GM21447 (cell line): ENCODE data around the gene RIPK4.

Experiments
- ATAC-seq: cut with Tn5 transposase; IDR thresholded peaks from one replicate; pipeline ENCODE4 v1.9.1; 2021; ENCODE audit not compliant: unreplicated experiment

The RIPK4 gene

DNA sequence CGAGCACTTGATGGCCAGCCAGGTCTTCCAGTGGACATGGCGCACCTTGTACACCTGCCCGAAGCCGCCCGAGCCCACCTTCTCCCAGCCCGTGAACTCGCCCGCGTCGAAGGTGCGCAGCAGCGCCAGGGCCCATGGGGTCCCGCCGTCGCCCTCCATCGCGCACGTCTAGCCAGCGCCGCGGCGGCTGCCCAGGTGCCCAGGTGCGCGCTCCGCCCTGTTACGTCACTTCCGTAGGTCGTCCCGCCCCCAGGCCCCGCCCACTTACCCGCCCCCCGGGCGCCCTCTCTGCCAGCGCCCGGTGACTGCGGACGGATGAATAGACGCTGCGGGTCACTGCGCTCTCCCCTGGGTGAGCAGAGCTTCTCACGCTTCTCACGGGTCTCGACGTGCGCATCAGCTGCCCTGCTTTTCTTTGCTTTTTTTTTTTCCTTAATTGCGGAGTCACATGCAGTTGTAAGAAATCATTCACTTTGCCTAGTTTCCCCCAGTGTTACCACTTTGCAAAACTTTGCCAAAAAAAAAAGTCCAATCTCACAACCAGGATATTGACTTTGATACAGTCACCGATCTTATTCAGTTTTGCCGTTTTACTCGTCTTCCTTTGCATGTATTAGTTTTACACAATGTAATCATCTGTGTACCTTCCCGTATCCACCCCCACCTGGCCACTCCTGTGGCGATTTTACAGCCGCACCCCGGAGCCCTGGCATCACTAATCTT lies at the start of gene RIPK4:
TSS of gene RIPK4 (minus strand) at position 170 of the 723 bp plus-strand sequence. CDS start at position 159, 11 bp downstream.
- no peak for ATAC-seq

DNA sequence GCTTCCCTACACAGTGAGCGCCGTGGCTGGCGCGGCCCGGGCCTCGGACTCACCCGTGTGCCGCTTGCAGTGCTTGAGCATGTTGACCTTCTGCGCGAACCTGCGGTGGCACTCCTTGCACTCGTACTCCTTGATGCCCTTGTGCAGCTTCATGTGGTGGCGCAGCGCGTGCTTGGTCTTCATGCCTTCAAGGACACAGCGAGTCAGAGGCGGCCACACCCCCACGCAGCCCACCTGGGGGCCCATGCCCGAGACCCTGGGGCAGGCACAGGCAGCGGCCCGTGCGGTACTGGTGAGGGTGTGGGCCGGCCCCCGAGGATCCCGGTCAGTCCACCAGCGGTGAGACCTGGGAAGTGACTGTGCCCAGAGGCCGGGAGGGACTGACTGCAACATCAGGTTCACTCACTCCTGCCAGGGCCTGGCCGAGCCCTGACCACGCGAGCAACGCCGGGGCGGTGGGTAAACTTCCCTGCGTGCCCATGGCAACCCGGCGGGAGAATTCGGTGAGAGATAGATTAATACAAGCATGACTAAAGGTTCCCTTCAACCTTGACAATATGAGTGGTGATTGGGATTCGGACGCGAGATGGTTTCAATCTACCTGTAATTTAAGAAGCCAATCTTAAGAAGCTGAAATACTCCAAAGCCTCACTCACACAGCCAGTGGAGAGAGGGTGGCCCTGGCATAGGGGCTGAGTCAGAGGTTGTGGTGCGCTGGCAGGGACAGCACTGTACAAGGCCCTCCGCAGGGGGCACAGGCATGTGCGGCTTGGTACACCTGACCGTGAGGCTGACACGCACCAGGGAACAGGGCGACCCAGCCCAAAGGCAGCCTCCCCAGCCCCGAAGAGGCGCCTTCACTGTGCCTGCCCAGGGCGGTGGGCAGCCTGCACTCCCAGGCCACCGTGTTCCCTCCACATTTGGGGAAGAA lies 49.1 kb upstream of the RIPK4 start:
- ATAC-seq = no peak

DNA sequence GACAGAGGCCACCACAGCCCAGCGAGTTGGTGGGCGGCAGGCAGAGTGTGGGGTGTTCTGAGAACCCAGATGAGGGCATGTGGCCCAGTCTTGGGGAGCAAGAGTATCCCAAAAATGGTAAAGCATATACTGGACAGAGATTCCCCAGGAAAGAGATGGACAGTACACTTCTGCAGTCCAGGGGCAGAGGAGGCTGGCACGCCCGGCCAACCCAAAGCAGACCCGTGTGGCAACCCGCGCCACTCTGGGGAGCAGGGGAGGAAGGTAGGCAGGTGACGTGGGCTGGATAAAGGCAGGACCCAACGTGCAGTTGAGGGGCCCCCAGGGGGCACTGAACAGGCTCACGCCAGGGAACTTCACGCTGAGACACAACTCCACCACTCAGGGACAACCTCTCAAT lies 46.4 kb upstream of the RIPK4 start:
- no peak for ATAC-seq

DNA sequence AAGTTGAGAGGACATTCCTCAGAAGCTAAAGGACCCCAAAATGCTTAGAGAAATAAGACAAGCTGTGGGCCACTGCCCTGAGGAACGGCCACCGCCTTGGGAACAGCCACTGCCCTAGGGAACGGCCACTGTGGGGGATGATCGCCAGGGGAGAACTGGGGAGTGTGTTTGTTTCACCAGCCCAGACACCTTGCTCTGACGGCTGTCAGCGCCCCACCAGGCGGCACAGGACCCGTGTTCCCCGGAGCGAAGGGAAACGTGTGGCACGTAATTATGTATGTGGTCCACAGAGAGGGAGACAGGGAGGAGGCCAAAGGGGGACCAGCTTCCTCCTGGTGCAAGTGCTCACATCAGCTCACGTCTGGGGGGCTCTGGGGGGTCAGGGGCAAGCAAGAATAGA lies 45.8 kb upstream of the RIPK4 start:
- no peak for ATAC-seq

DNA sequence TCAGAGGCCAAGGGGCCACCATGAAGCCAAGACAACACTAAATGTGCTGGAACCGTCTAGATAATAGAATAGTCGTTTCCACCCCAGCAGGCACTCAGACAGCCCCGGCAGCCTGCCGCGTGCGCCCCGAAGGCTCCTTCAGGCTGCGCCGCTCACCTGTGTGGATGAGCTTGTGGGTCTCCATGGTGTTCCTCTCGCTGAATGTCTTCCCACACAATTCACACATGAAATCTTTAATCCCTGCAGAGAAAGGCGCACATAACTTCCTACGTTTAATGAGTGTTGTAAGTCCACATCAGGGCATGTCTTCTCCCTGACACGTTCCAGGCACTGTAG lies 43.7 kb upstream of the RIPK4 start:
- no peak for ATAC-seq

GRCh38 chr21:41809891-41810596 lies 43.2 kb upstream of the RIPK4 start:
- no peak for ATAC-seq

DNA sequence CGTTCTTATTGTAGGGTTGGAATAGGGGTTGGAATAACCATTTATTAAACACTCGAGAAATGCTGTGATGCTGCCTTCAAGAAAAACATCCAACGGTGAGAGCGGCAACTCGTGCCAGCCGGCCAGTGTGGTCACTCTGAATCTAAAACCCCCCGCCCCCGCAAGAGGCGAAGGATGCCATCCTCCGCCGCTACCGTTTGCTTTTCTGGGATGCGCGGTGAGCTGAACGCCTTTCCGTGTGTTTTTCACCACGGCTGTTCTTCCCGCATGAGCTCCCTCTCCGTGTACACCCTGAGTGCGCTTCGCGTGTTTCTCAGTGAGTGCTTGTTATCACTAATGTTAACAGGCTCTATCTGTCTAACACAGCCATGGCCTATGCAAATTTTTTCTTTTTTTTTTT lies 42.0 kb upstream of the RIPK4 start:
- ATAC-seq = no peak

GRCh38 chr21:41808094-41808493 lies 41.2 kb upstream of the RIPK4 start:
- no peak for ATAC-seq

DNA sequence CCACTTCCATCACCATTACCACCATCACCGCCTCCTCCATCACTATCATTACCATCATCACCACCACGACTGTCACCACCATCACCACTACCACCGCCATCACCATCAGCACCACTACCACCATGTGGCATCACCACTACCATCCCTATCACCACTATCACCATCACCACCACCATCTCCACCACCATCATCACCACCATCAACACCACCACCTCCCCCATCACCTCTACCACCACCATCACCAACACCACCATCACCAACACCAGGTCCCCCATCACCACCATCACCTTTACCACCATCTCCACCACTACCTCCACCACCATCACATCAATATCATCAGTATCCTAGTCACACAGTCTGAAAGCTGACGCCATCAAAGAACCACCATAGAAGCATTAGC lies 39.9 kb upstream of the RIPK4 start:
- no peak for ATAC-seq

DNA sequence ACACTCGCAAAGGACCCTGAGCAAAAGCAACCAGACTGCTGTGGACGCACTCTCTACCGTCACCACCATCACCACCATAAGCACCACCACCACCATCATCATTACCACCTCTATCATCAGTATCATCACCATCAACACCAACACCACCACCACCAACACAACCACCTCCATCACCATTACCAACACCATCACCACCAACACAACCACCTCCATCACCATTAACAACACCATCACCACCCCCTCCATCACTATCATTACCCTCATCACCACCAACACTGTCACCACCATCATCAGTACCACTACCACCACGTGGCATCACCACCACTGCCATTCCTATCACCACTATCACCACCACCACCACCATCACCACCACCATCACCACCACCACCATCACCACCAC lies 38.8 kb upstream of the RIPK4 start:
- no peak for ATAC-seq

- ATAC-seq = no peak
Observed at GRCh38 chr21:41805038-41805437, 38.2 kb upstream of the RIPK4 start.

DNA sequence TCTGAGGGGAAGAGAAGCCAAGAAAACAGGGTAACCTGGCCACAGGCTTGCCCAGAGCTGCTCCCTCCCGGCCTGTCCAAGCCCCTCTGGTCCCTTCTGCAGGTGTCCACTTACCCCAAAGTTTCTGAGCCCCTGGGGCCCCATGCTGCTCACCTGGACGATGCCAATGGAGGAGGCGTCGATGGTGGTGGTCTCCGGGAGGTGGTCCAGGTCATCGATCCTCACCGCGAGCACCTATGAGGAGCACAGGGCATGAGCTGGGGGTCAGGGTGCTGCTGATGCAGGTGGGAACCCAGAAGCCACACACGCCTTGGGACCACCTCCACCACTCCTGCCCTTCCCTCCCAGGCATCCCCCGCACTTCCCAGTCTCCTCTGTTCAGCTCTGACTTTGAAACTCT lies 37.5 kb upstream of the RIPK4 start:
- ATAC-seq = no peak

GRCh38 chr21:41803316-41803715 lies 36.5 kb upstream of the RIPK4 start:
- no peak for ATAC-seq

DNA sequence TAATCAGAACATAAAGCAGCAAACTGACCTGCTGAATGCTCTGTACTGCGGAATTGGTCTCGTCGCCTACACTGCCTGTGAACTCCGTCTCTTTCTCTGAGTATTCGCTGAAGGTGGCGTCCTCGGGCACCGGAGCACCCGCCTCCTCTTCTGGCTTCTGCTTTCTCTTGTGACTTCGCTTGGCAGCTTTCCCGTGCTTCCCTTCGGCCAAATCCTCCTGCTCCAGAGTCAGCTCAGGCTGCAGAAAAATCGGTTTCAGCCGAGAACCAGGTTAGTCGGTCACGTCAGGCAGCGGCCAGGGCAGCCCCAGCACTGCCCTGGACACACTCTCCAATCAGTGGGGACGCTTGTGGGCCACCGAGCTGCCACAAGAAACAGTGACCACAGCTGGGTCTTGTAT lies 35.8 kb upstream of the RIPK4 start:
- no peak for ATAC-seq

- no peak for ATAC-seq
Observed at GRCh38 chr21:41802198-41802584, 35.3 kb upstream of the RIPK4 start.

DNA sequence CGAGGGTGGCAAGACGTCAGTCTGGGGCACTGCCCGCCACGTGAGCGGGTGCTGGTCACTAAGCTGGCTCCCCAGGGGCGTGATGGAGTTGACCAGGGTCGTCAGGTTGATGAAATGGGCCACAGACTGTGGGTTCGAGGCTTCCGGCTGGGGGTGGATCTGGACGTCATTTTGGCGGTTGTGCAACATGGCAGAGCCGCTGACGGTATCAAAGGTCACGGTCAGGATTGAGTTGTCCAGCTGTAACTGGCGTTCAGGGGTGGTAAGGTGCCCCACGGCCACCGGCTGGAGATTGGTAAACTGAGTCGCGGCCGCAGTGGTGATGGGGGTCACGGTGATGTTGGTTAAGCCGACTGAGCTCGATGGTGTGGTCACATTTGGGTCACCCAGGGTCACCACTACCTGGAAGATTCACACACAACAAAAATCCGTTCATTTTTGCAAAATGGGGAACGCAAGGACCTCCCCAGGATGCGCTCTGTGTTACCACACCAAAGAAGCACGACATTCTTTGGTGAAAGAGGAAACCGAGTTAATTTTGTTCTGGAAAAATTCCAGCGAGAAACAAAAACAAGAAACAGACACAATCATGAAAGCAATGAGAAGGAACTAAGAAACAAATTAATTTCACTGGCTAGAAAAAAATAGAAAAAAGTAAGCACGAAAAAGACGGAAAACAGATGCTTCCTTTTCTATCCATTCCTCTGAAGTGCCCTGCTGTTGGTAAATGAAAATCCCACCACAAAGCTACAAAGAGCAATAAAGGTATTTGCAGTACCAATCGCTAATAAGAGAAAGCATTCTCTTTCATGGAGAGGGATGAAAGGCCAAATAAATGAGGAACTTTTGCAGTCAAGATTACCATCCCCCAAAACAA lies 34.7 kb upstream of the RIPK4 start:
- ATAC-seq = no peak

GRCh38 chr21:41800425-41801320 lies 33.8 kb upstream of the RIPK4 start:
- ATAC-seq = no peak

DNA sequence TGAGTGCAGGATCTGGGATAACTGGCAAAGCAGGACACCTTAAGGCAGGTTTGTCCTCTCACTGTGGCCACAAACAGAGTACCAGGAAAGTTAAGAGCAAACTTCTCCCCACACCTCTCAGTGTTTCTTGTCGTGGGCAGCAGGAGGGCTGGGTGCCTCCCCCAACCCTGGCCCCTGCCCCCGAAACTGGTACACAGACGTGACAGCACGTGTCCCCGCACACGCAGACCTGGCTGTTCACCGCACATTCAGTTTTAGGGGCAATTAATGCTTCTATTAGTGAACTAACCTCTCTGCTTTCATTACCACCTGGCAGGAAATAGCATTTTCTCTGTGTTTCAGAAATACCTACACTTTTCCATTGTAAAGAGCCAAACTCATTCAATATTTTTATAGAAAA lies 32.9 kb upstream of the RIPK4 start:
- no peak for ATAC-seq

DNA sequence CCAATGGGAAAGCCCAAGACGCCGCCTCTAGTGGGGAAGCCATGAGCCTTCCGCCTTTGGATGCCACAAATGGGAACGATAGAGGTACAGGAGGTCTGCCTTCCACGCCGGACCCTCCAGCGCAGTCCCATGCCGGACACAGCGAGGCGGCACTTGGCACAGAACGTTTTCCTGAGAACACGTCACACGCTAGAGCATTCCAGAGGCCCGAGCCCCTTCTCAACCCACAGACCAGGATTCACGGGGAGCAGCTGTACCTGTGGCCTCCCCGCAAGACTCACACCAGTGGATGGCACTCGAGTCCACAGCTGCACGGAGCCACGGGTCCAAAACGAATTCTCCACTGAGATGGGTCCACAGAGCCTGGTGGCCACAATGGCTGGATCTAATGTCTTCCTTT lies 31.5 kb upstream of the RIPK4 start:
- no peak for ATAC-seq
